Fibroblast of pulmonary artery (primary cell): Measurements from ENCODE around the gene UBE4B.

Experiments
- DNase-seq: peaks from one replicate; pipeline ENCODE4 v3.0.0-alpha.2; 2010; ENCODE audit warnings: low read depth
- H3K4me3 ChIP-seq: replicated peaks from 2 replicates; pipeline ENCODE4 v1.5.1; 2011; ENCODE audit warnings: low read depth, mild to moderate bottlenecking, control low read depth, low read length, moderate library complexity
- TF ChIP-seq, protein P1 (sequence below): IDR thresholded peaks from 2 replicates; pipeline ENCODE4 v1.5.1; 2011; ENCODE audit warnings: mild to moderate bottlenecking, control low read depth, low read length, inconsistent platforms; ENCODE audit errors: missing control alignments

The UBE4B gene

DNA sequence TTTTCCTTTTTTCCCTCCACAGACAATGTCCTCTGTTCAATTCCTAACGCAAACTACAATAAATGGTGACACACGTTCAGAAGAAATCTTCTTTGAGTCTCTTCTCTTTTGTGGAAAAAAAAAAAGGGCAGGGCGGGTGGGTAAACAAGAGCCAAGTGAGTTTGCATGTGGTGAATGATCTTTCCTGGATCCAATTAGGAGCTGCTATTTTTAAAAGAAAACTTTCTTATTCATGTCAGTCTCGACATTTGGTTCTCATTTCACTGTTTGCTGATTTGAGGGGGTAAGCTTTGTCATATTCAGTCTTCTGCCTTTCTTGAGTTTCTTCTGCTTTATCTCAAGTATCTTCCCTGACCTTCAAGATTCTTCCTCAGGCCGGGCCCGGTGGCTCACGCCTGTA, 148.4 kb downstream of the UBE4B start:
- H3K4me3 ChIP-seq: no peak overlapping the region
- TF ChIP-seq, protein P1, sequence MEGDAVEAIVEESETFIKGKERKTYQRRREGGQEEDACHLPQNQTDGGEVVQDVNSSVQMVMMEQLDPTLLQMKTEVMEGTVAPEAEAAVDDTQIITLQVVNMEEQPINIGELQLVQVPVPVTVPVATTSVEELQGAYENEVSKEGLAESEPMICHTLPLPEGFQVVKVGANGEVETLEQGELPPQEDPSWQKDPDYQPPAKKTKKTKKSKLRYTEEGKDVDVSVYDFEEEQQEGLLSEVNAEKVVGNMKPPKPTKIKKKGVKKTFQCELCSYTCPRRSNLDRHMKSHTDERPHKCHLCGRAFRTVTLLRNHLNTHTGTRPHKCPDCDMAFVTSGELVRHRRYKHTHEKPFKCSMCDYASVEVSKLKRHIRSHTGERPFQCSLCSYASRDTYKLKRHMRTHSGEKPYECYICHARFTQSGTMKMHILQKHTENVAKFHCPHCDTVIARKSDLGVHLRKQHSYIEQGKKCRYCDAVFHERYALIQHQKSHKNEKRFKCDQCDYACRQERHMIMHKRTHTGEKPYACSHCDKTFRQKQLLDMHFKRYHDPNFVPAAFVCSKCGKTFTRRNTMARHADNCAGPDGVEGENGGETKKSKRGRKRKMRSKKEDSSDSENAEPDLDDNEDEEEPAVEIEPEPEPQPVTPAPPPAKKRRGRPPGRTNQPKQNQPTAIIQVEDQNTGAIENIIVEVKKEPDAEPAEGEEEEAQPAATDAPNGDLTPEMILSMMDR: no peak
- DNase-seq: no peak

DNA sequence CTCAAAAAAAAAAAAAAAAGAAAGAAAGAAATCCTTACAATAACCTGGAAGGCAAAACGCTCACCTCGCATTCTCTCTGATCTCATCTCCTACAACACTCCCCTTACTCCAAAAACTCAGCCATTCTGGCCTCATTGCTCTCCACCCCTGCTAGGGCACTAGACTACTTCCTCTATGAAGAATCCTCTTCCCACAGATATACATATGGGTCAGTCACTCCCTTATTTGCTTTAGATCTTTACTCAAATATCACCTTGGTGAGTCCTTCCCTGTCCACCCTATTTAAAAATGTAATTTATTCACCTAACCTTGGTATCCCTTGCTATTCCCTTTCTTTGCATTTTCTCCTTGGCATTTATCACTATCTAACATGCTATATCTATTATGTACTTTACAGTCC, 153.0 kb downstream of the UBE4B start:
- no peak overlapping the region for H3K4me3 ChIP-seq
- no peak for DNase-seq
- TF ChIP-seq, protein P1: no peak

DNA sequence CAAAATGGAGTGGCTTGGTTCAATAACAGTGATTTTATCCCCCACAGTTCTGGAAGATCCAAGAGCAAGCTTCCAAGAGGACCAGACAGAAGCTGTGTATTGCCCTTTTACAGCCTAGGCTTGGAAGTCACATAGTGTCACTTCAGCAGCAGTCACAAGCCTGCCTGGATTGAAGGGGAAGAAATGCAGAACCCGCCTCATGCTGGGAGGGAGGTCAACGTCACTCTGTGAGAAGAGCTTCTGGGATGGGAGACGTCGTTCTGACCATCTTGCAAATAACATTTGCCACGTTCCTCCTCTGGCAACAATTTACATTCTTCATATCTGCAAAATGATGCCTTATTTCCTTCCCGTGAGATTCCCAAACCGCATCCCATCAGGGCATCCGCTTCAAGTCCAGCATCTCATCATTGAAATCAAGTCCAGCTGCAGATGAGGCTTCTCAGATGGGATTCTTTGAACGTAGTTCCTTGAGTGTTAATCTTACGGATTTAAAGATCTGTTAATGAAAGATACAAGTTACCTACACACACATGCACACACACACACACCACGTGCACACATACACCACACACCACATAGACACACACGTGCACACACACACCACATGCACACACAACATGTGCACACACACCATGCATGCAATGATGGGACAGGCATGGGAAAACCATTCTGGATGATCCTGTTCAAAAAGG, 153.7 kb downstream of the UBE4B start:
- TF ChIP-seq, protein P1: no peak
- DNase-seq: no peak
- no peak overlapping the region for H3K4me3 ChIP-seq

DNA sequence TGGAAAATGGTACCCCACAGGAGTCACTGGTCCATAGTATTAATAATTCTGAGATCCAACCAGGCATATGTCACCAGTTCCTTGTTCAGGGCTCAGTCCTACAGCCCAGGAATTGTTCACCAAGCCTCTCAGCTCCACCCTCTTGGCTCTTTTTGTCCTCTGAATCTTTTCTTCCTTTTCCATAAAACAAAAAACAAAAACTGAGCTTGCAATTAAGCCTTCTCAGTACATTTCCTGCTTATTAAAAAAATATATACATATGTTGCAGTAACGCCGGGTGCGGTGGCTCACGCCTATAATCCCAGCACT, 154.2 kb downstream of the UBE4B start:
- DNase-seq: no peak
- TF ChIP-seq, protein P1: no peak
- no peak overlapping the region for H3K4me3 ChIP-seq

DNA sequence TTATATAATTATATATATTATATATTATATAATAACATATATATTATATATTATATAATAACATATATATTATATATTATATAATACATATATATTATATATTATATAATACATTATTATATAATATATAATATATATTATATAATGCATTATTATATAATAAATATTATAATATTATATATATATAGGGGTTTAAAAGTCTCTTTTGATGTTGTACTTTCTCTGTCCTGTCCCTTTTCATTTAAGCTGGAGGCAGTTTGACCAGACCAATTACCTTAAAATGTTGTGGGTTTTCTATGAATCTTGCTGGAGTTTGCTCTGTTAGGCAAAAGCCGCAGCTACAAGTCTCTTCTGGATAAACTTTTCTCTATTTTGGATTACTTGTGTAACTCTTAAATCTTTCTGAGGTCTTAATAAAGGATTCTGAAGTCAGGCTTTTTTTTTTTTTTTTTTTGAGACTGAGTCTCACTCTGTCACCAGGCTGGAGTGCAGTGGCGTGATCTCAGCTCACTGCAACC, 155.4 kb downstream of the UBE4B start:
- DNase-seq: no peak
- TF ChIP-seq, protein P1: no peak
- no peak overlapping the region for H3K4me3 ChIP-seq

DNA sequence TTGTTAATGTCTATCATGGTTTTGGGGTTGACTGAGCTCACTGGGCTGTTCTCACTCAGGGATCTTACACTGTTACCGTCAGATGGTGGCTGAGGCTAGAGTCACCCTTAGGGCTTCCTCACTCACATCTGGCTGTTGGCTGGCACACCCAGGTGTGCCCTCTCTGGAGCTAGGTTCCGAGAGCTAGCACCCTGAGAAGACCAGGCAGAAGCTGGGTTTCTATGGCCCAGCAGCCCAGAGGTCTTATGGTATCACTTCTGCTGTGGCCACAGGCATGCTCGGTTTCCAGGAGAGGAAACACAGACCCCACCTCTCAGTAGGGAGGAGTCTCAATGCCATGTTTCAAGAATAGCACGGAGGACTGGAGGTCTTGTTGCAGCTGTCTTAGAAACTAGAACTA, 156.9 kb downstream of the UBE4B start:
- TF ChIP-seq, protein P1: no peak
- no peak for DNase-seq
- no peak overlapping the region for H3K4me3 ChIP-seq

DNA sequence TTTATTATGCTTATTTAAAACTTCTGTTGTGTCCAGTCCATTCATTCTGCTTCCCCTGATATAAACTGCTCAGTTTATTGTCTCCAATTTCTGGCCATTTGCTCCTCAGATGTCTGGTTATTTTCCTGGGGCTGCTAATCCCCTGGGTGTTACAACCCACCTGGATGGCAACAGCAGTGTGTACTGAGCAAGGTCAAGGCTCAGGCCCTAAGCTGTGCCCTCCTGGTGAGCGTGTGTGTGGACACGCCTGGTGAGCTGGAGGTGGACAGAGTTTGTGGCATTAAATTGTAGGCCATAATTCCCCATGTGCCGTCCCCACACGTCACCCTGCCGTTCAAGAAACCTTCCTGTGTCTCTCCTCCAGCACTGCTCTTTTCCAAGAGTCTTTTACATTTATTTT, 159.5 kb downstream of the UBE4B start:
- no peak overlapping the region for H3K4me3 ChIP-seq
- TF ChIP-seq, protein P1: no peak
- DNase-seq: no peak
